Thoracic aorta (tissue), 2 donors: ENCODE data around the gene TBXA2R. TPM values are rescaled to one million over a fixed set of nuclear protein-coding genes. Genes with fewer than 3 reads are reported as not detected.
A peak's percentile ranks its signal among the peaks of the same experiment; 100 is the strongest.

Experiments
- ATAC-seq: fragments of 150-250 bp; one replicate; pipeline ENCODE4 v1.8.0; 2017; ENCODE audit warnings: low read depth; ENCODE audit not compliant: insufficient number of reproducible peaks, low FRiP score
- DNase-seq: peaks from one replicate; pipeline ENCODE4 v3.0.0-alpha.2; 2020; ENCODE audit warnings: low spot score
- H3K27ac ChIP-seq, 2 donors: fragments of 200-600 bp; sonication (generic); 1 replicate in 1 of 2; 2 replicates in 1 of 2; pipeline ENCODE4 v1.5.1; 2016; ENCODE audit warnings: mild to moderate bottlenecking in 2 of 2, moderate library complexity in 2 of 2
- H3K27me3 ChIP-seq: fragments of 200-600 bp; sonication (generic); replicated peaks from 2 replicates; pipeline ENCODE4 v1.6.0; 2016; ENCODE audit warnings: mild to moderate bottlenecking; ENCODE audit not compliant: insufficient read depth
- H3K36me3 ChIP-seq: fragments of 200-600 bp; sonication (generic); one replicate; pipeline ENCODE4 v1.5.1; 2016
- H3K4me1 ChIP-seq, 2 donors: fragments of 200-600 bp; sonication (generic); 1 replicate in 1 of 2; 2 replicates in 1 of 2; pipeline versions ENCODE4 v1.5.1 to v1.6.0; 2016; ENCODE audit warnings: low read depth in 2 of 2, mild to moderate bottlenecking in 1 of 2; ENCODE audit not compliant: control insufficient read depth in 1 of 2
- H3K4me3 ChIP-seq: fragments of 200-600 bp; sonication (generic); 2 replicates; pipeline ENCODE4 v1.5.1; 2016; ENCODE audit warnings: mild to moderate bottlenecking
- H3K9me3 ChIP-seq: fragments of 200-600 bp; sonication (generic); 2 replicates; pipeline ENCODE4 v1.5.1; 2016
- CTCF ChIP-seq: fragments of 200-600 bp; sonication (generic); IDR thresholded peaks from one replicate; pipeline ENCODE4 v1.5.1; 2019; ENCODE audit warnings: antibody characterized with exemption
- total RNA-seq, 2 donors: library from RNA; depleted of rRNA; stranded (reverse); fragments of >200 nt; gene quantifications; one replicate each; pipeline versions ENCODE4 v1.1.0 to v1.2.3, GENCODE V29; 2016

TBXA2R gene
- total RNA-seq, 2 donors from 2014 or later = 29.4 to 39.1 TPM

- Histone ChIP-seq H3K36me3 (no peaks in the 10 kb centered on the region), H3K9me3 (no peaks in the 10 kb centered on the region), H3K4me3 (no peak overlapping the region), H3K27ac (no peak overlapping the region), H3K4me1 (peaks cover 0 to 4% of the 10 kb centered on the region in 2 donors), H3K27me3 (no peaks in the 10 kb centered on the region)
- no peak for TF ChIP-seq CTCF
- no peak for ATAC-seq
- no peak for DNase-seq
Measured at GRCh38 chr19:3548606-3549005, 58.1 kb downstream of the TBXA2R start.

GRCh38 chr19:3547767-3548282 is 58.9 kb downstream of the TBXA2R start:
- no peaks in the 10 kb centered on the region for H3K36me3 ChIP-seq
- no peak overlapping the region for H3K4me3 ChIP-seq
- ATAC-seq = no peak
- no peak for TF ChIP-seq CTCF
- no peaks in the 10 kb centered on the region for H3K9me3 ChIP-seq
- H3K27ac ChIP-seq = no peak overlapping the region
- no peak for DNase-seq
- H3K4me1 ChIP-seq = peaks cover 0 to 12% of the 10 kb centered on the region in 2 donors
- H3K27me3 ChIP-seq = no peaks in the 10 kb centered on the region

- Histone ChIP-seq H3K4me1 (peaks cover 0 to 14% of the 10 kb centered on the region in 2 donors), H3K27ac (no peak overlapping the region), H3K36me3 (no peaks in the 10 kb centered on the region), H3K9me3 (no peaks in the 10 kb centered on the region), H3K27me3 (no peaks in the 10 kb centered on the region), H3K4me3 (no peak overlapping the region)
- DNase-seq (no peak), ATAC-seq (no peak)
- TF ChIP-seq CTCF = peak; percentile 40
Measured at GRCh38 chr19:3547301-3547731, 59.4 kb downstream of the TBXA2R start.

GRCh38 chr19:3546119-3546518 is 60.6 kb downstream of the TBXA2R start:
- Histone ChIP-seq H3K27ac (no peak overlapping the region), H3K27me3 (no peaks in the 10 kb centered on the region), H3K4me1 (peaks cover 0 to 14% of the 10 kb centered on the region in 2 donors), H3K4me3 (no peak overlapping the region), H3K36me3 (no peaks in the 10 kb centered on the region), H3K9me3 (no peaks in the 10 kb centered on the region)
- no peak for TF ChIP-seq CTCF
- no peak for ATAC-seq
- DNase-seq = no peak

GRCh38 chr19:3545669-3546034 is 61.0 kb downstream of the TBXA2R start:
- no peak for DNase-seq
- Histone ChIP-seq H3K4me3 (no peak overlapping the region), H3K9me3 (no peaks in the 10 kb centered on the region), H3K27me3 (no peaks in the 10 kb centered on the region), H3K36me3 (no peaks in the 10 kb centered on the region), H3K4me1 (peaks cover 0 to 14% of the 10 kb centered on the region in 2 donors), H3K27ac (no peak overlapping the region)
- ATAC-seq = no peak
- TF ChIP-seq CTCF = no peak
